A673 (cell line): ENCODE results near the gene INPPL1. TPM values are rescaled to one million over a fixed set of nuclear protein-coding genes. Genes with fewer than 3 reads are reported as not detected.

ENCODE experiments used
- BruUV-seq: library from RNA; stranded (reverse); fragments of 400-500 nt; replicated peaks from 2 replicates; lab custom pipeline; 2021; lab: Mats Ljungman, UMichigan
- CTCF ChIA-PET: fragments of 300-600 bp; sonication (Branson Sonifier 250); formaldehyde crosslinking; loops from one replicate; lab custom pipeline; 2022; ENCODE audit warnings: antibody characterized with exemption; lab: Charles Lee
- POLR2A ChIA-PET: fragments of 300-600 bp; sonication (Branson Sonifier 250); formaldehyde crosslinking; loops from one replicate; lab custom pipeline; 2022; ENCODE audit warnings: antibody characterized with exemption; ENCODE audit not compliant: low non-redundant PET; lab: Charles Lee
- DNase-seq: peaks from one replicate; pipeline ENCODE4 v3.0.0-alpha.2; 2015; ENCODE audit warnings: low spot score
- H3K27ac ChIP-seq: fragments of 200-600 bp; sonication (generic); 2 replicates; pipeline ENCODE4 v1.5.1; 2016; ENCODE audit warnings: mixed run types, low read depth, mild to moderate bottlenecking, mixed read lengths, antibody characterized with exemption, low read length; ENCODE audit not compliant: poor library complexity, severe bottlenecking
- H3K27me3 ChIP-seq: fragments of 200-600 bp; sonication (generic); replicated peaks from 2 replicates; pipeline ENCODE4 v1.6.1; 2017; ENCODE audit warnings: mixed run types, low read depth, mild to moderate bottlenecking, mixed read lengths, antibody characterized with exemption, low read length; ENCODE audit not compliant: insufficient read depth, poor library complexity
- H3K36me3 ChIP-seq: fragments of 200-600 bp; sonication (generic); 2 replicates; pipeline ENCODE4 v1.6.1; 2016; ENCODE audit warnings: mixed run types, mild to moderate bottlenecking, mixed read lengths, antibody characterized with exemption, low read length; ENCODE audit not compliant: insufficient read depth, poor library complexity, severe bottlenecking
- H3K4me1 ChIP-seq: fragments of 200-600 bp; sonication (generic); 2 replicates; pipeline ENCODE4 v1.6.1; 2017; ENCODE audit warnings: mixed run types, mild to moderate bottlenecking, mixed read lengths, antibody characterized with exemption, low read length; ENCODE audit not compliant: insufficient read depth, poor library complexity, severe bottlenecking
- H3K4me3 ChIP-seq: fragments of 200-600 bp; sonication (generic); 2 replicates; pipeline ENCODE4 v1.5.1; 2016; ENCODE audit warnings: low read depth, mixed run types, mild to moderate bottlenecking, mixed read lengths, low read length; ENCODE audit not compliant: poor library complexity, severe bottlenecking
- H3K9me3 ChIP-seq: fragments of 200-600 bp; sonication (generic); 2 replicates; pipeline ENCODE4 v1.6.1; 2016; ENCODE audit warnings: mixed run types, low read depth, mild to moderate bottlenecking, mixed read lengths, antibody characterized with exemption, low read length; ENCODE audit not compliant: poor library complexity, severe bottlenecking
- CTCF ChIP-seq: fragments of 300-800, 200-600 bp; sonication (generic); conservative IDR thresholded peaks from 2 replicates; pipeline ENCODE4 v1.5.1; 2017; ENCODE audit warnings: low read depth, mild to moderate bottlenecking, antibody characterized with exemption, low read length, moderate library complexity, mixed read lengths
- EZH2 ChIP-seq: fragments of 200-600 bp; sonication (generic); IDR thresholded peaks from 2 replicates; pipeline ENCODE4 v1.6.1; 2017; ENCODE audit warnings: borderline replicate concordance, low read depth, mild to moderate bottlenecking, mixed read lengths, antibody characterized with exemption, low read length; ENCODE audit not compliant: poor library complexity, severe bottlenecking
- intact Hi-C: fragments of 100-400 bp; cut with micrococcal nuclease; formaldehyde crosslinking; loops from one replicate; pipeline ENCODE4 v1.10.0; 2022; ENCODE audit not compliant: unreplicated experiment
- total RNA-seq: library from RNA; stranded (reverse); gene quantifications from 2 replicates; pipeline ENCODE4 v1.2.3, GENCODE V29; 2021

INPPL1 gene
- total RNA-seq, 1 experiment from 2014 or later, result 104 TPM

DNA sequence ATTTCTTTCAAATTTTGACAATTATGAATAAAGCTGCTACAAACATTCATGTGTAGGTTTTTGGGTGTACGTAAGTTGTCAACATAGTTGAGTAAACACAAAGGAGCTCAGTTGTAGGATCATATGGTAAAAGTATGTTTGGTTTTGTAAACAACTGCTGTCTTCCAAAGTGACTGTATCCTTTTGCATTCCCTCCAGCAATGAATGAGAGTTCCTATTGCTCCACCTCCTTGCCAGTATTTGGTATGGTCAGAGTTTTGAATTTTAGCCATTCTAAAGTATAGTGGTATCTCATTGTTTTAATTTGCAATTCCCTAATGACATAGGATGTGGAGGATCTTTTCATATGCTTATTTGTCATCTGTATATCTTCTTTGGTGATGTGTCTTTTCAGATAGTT is 47.4 kb downstream of the INPPL1 start:
- no peak for TF ChIP-seq EZH2
- no peak for TF ChIP-seq CTCF
- no peak overlapping the region for H3K27ac ChIP-seq
- H3K36me3 ChIP-seq, result no peaks in the 10 kb centered on the region
- no TSS peak for BruUV-seq
- POLR2A ChIA-PET, result no interaction called here
- intact Hi-C loops, result no loop called here
- no peaks in the 10 kb centered on the region for H3K9me3 ChIP-seq
- H3K27me3 ChIP-seq, result peaks cover 9% of the 10 kb centered on the region
- no peak for DNase-seq
- no peak overlapping the region for H3K4me3 ChIP-seq
- no peaks in the 10 kb centered on the region for H3K4me1 ChIP-seq
- CTCF ChIA-PET, result interaction anchor here (1.0 kb wide), 1 partner anchor 29 kb away, joined by 3 read pairs; no protein-coding TSS in a partner anchor

DNA sequence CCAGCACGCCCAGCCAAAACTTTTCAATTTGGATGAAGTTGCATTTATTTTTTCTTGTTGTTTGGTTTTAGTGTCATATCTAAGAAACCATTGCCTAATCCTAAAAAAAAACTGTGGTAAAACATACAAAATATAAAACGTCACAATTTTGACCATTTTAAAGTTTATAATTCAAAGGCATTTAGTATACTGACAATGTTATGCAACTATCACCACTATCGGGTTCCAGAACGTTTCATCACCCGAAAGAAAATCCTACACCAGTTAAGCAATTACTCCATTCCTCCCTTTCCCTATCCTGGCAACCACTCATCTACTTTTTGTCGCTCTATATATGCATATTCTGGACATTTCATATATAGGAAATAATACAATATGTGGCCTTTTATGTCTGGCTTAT is 49.9 kb downstream of the INPPL1 start:
- no peak overlapping the region for H3K4me3 ChIP-seq
- CTCF ChIA-PET, result no interaction called here
- DNase-seq, result no peak
- H3K27ac ChIP-seq, result no peak overlapping the region
- POLR2A ChIA-PET, result no interaction called here
- H3K36me3 ChIP-seq, result no peaks in the 10 kb centered on the region
- H3K27me3 ChIP-seq, result peaks cover 9% of the 10 kb centered on the region
- BruUV-seq, result no TSS peak
- TF ChIP-seq CTCF (no peak), EZH2 (no peak)
- intact Hi-C loops, result no loop called here
- peaks cover 5% of the 10 kb centered on the region for H3K4me1 ChIP-seq
- H3K9me3 ChIP-seq, result no peaks in the 10 kb centered on the region

- BruUV-seq, result no TSS peak
- no peaks in the 10 kb centered on the region for H3K9me3 ChIP-seq
- TF ChIP-seq CTCF (no peak), EZH2 (no peak)
- H3K27ac ChIP-seq, result no peak overlapping the region
- no peaks in the 10 kb centered on the region for H3K36me3 ChIP-seq
- DNase-seq, result peak; percentile 55
- intact Hi-C loops, result no loop called here
- H3K27me3 ChIP-seq, result peaks cover 19% of the 10 kb centered on the region
- H3K4me3 ChIP-seq, result no peak overlapping the region
- ChIA-PET POLR2A (no interaction called here), CTCF (no interaction called here)
- peaks cover 8% of the 10 kb centered on the region for H3K4me1 ChIP-seq
Observed at GRCh38 chr11:72278905-72279304, 54.3 kb downstream of the INPPL1 start.
